Testis (tissue), 2 donors: ENCODE measurements around the gene MACF1.

Source experiments
- CTCF ChIP-seq, 3 experiments: fragments of 450-650 bp in 2 of 3; fragments of 200-600 bp in 1 of 3; sonication (generic) in 1 of 3; IDR thresholded peaks; one replicate each; pipeline ENCODE4 v1.5.1; 2016 to 2019; ENCODE audit warnings: antibody characterized with exemption in 3 of 3, mild to moderate bottlenecking in 2 of 3, moderate library complexity in 1 of 3
- POLR2A ChIP-seq: fragments of 450-650 bp; IDR thresholded peaks from one replicate; pipeline ENCODE4 v1.6.1; 2017; ENCODE audit warnings: antibody characterized with exemption, mild to moderate bottlenecking, moderate library complexity

GRCh38 chr1:39322431-39322830 lies 117.9 kb downstream of the MACF1 start:
- TF ChIP-seq CTCF (IDR thresholded peaks at IDR 0.05): no peak
- TF ChIP-seq POLR2A: no peak
